K562 (cell line): ENCODE data around the gene TYRO3. TPM values are rescaled to one million over a fixed set of nuclear protein-coding genes. Genes with fewer than 3 reads are reported as not detected.

ENCODE experiments used
- CSDE1 ChIP-seq, 2 experiments: fragments of 450-650 bp; IDR thresholded peaks; 2 replicates each; pipeline ENCODE4 v1.6.1; 2016; ENCODE audit warnings: mild to moderate bottlenecking in 1 of 2
- EP400 ChIP-seq: fragments of 450-650 bp; IDR thresholded peaks from 2 replicates; pipeline ENCODE4 v1.6.1; 2017; ENCODE audit warnings: antibody characterized with exemption, mild to moderate bottlenecking, moderate library complexity
- ETV5 ChIP-seq: sonication (generic); formaldehyde crosslinking; IDR thresholded peaks from 2 replicates; pipeline ENCODE4 v1.4.0; 2020; ENCODE audit warnings: low read depth, mild to moderate bottlenecking, missing genetic modification reagents
- FOXK2 ChIP-seq, 2 experiments: fragments of 450-650 bp; IDR thresholded peaks in 1 of 2; conservative IDR thresholded peaks in 1 of 2; 2 replicates each; pipeline ENCODE4 v1.6.1; 2016; ENCODE audit warnings: low read depth in 2 of 2, mild to moderate bottlenecking in 1 of 2
- KAT8 ChIP-seq: fragments of 450-650 bp; IDR thresholded peaks from 2 replicates; pipeline ENCODE4 v1.6.1; 2016; ENCODE audit warnings: low read depth, mild to moderate bottlenecking
- KDM2B ChIP-seq: fragments of 250-450 bp; sonication (Bioruptor Pico); IDR thresholded peaks from 2 replicates; pipeline ENCODE4 v1.8.0; 2021; ENCODE audit warnings: mild to moderate bottlenecking, moderate library complexity
- RBM22 ChIP-seq: fragments of 200-400 bp; formaldehyde crosslinking; IDR thresholded peaks from 2 replicates; pipeline ENCODE4 v1.6.1; 2018; ENCODE audit warnings: low read length, low read depth; ENCODE audit not compliant: poor library complexity, severe bottlenecking
- SAFB2 ChIP-seq: fragments of 200-400 bp; formaldehyde crosslinking; IDR thresholded peaks from 2 replicates; pipeline ENCODE4 v1.6.1; 2018; ENCODE audit warnings: borderline replicate concordance, low read length, low read depth, moderate library complexity; ENCODE audit not compliant: severe bottlenecking
- SMAD4 ChIP-seq: fragments of 250-450 bp; sonication (Bioruptor Pico); conservative IDR thresholded peaks from 2 replicates; pipeline ENCODE4 v1.8.0; 2021; ENCODE audit warnings: inconsistent platforms, mild to moderate bottlenecking, moderate library complexity
- SMC3 ChIP-seq: conservative IDR thresholded peaks from 2 replicates; pipeline ENCODE4 v1.6.1; 2011; ENCODE audit warnings: low read depth, low read length, improper control_type of control experiment; ENCODE audit not compliant: insufficient read depth
- TFAM ChIP-seq: fragments of 250-450 bp; sonication (Bioruptor Pico); conservative IDR thresholded peaks from 2 replicates; pipeline ENCODE4 v1.5.0; 2021; ENCODE audit warnings: mild to moderate bottlenecking, moderate library complexity
- ZNF384 ChIP-seq: IDR thresholded peaks from 2 replicates; pipeline ENCODE4 v1.6.1; 2012; ENCODE audit warnings: low read depth, low read length, improper control_type of control experiment
- ZNF583 ChIP-seq: fragments of 250-450 bp; sonication (Bioruptor Pico); IDR thresholded peaks from 2 replicates; pipeline ENCODE4 v1.4.0; 2020
- polyA plus RNA-seq, 8 experiments: library from polyadenylated mRNA; depleted of rRNA in 4 of 8; stranded (reverse) in 5 of 8; unstranded in 3 of 8; fragments of >200 nt; fragmentation: Nextera tagmentation in 2 of 8; fragmentation: Illumina TruSeq in 1 of 8; extraction: Ambion mirVana in 2 of 8; extraction: Trizol in 1 of 8; gene quantifications; 2 replicates each; pipeline versions ENCODE4 v1.2.1 to v1.2.3, GENCODE V29; 2011 to 2014; ENCODE audit warnings: inconsistent platforms in 1 of 8, missing spikeins in 1 of 8
- total RNA-seq, 7 experiments: library from RNA; depleted of rRNA in 6 of 7; stranded (reverse); fragments of >200 nt in 6 of 7; fragmentation: Illumina TruSeq in 2 of 7; extraction: Trizol in 2 of 7; gene quantifications; 2 replicates each; pipeline versions ENCODE4 v1.2.1 to v1.2.3, GENCODE V29; 2011 to 2021; ENCODE audit warnings: low replicate concordance in 1 of 7
- TF ChIP-seq, protein P1 (sequence below): fragments of 250-450 bp; sonication (Bioruptor Pico); IDR thresholded peaks from 2 replicates; pipeline ENCODE4 v1.4.0; 2020; ENCODE audit warnings: borderline replicate concordance
- TF ChIP-seq, protein P2 (sequence below), 2 experiments: fragments of 450-650 bp in 1 of 2; sonication (generic) in 1 of 2; formaldehyde crosslinking in 1 of 2; IDR thresholded peaks in 1 of 2; conservative IDR thresholded peaks in 1 of 2; 2 replicates each; pipeline versions ENCODE4 v1.6.1 to v1.8.1; 2016 to 2023; ENCODE audit warnings: mild to moderate bottlenecking in 2 of 2, moderate library complexity in 2 of 2, inconsistent platforms in 1 of 2, missing genetic modification reagents in 1 of 2
- TF ChIP-seq, protein P3 (sequence below): fragments of 250-450 bp; sonication (Bioruptor Pico); IDR thresholded peaks from 2 replicates; pipeline ENCODE4 v1.5.0; 2020; ENCODE audit warnings: mild to moderate bottlenecking, borderline replicate concordance
- TF ChIP-seq, protein P4 (sequence below): sonication (generic); formaldehyde crosslinking; IDR thresholded peaks from 2 replicates; pipeline ENCODE4 v1.8.0; 2022; ENCODE audit warnings: missing genetic modification reagents, mild to moderate bottlenecking, borderline replicate concordance

The TYRO3 gene
- total and polyA plus RNA-seq, 9 of the 15 experiments (the other 6 are each of a cell fraction or from before 2014, with no cell fraction given) = 2.6 to 39.6 (median 18.6) TPM

DNA sequence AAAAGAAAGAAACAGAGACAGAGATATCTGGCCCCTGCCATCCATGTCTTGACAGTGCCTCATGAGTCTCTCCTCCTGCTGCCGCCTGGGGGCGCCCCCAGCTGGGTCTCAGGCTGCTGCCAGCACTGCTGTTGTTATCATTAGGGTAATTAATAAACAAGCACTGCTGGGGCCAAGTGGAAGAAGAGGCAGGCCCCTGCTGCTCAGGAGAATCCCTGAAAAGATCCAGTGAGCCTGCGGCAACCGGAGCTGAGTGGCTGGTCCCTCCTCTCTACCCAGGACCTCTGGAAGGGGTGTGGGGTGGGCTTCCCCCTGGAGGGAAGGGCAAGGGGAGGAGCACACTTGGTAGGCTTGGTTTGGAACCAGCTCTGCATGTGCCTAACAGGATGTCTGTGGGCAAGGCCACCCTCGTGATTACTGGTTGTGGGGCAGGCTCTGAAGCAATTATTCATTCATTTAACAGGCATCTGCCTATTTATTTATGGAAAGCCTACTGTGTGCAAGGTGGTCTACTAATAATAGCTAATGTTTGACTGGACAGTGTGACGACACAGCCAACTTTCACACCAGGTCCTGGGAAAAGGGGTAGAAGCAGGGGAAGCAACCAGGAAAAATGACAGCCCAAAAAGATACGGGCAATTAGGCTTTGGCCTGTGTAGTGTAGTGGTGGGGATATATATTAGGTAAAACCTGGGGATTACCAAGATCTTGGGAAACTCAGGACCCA, 1.2 kb upstream of the TYRO3 start (continued):
- TF ChIP-seq KAT8 (no peak), KDM2B (CRISPR knock-in tag) (no peak), ETV5 (no peak), SAFB2 (no peak), TFAM (CRISPR knock-in tag) (no peak), SMC3 (peak; percentile 83), EP400 (no peak), FOXK2 (conservative IDR thresholded peaks at IDR 0.05 in 1 of 2, IDR thresholded peaks at IDR 0.05 in 1 of 2; ENCODE audit: low read depth in 2 of 2) (peak; percentile 82 to 90), SMAD4 (CRISPR knock-in tag) (peak; percentile 18; the same call in 1 of the 2 replicates), CSDE1 (IDR thresholded peaks at IDR 0.05) (no peak), ZNF583 (CRISPR knock-in tag) (no peak), RBM22 (no peak), ZNF384 (peak; percentile 48)
- TF ChIP-seq, protein P1, sequence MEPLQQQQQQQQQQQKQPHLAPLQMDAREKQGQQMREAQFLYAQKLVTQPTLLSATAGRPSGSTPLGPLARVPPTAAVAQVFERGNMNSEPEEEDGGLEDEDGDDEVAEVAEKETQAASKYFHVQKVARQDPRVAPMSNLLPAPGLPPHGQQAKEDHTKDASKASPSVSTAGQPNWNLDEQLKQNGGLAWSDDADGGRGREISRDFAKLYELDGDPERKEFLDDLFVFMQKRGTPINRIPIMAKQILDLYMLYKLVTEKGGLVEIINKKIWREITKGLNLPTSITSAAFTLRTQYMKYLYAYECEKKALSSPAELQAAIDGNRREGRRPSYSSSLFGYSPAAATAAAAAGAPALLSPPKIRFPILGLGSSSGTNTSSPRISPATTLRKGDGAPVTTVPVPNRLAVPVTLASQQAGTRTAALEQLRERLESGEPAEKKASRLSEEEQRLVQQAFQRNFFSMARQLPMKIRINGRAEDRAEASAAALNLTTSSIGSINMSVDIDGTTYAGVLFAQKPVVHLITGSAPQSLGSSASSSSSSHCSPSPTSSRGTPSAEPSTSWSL (CRISPR knock-in tag) = no peak
- TF ChIP-seq, protein P2, sequence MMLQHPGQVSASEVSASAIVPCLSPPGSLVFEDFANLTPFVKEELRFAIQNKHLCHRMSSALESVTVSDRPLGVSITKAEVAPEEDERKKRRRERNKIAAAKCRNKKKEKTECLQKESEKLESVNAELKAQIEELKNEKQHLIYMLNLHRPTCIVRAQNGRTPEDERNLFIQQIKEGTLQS (IDR thresholded peaks at IDR 0.05) = no peak
- TF ChIP-seq, protein P2 (CRISPR knock-in tag; conservative IDR thresholded peaks at IDR 0.05) = no peak
- TF ChIP-seq, protein P3, sequence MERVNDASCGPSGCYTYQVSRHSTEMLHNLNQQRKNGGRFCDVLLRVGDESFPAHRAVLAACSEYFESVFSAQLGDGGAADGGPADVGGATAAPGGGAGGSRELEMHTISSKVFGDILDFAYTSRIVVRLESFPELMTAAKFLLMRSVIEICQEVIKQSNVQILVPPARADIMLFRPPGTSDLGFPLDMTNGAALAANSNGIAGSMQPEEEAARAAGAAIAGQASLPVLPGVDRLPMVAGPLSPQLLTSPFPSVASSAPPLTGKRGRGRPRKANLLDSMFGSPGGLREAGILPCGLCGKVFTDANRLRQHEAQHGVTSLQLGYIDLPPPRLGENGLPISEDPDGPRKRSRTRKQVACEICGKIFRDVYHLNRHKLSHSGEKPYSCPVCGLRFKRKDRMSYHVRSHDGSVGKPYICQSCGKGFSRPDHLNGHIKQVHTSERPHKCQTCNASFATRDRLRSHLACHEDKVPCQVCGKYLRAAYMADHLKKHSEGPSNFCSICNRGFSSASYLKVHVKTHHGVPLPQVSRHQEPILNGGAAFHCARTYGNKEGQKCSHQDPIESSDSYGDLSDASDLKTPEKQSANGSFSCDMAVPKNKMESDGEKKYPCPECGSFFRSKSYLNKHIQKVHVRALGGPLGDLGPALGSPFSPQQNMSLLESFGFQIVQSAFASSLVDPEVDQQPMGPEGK (CRISPR knock-in tag) = no peak
- TF ChIP-seq, protein P4, sequence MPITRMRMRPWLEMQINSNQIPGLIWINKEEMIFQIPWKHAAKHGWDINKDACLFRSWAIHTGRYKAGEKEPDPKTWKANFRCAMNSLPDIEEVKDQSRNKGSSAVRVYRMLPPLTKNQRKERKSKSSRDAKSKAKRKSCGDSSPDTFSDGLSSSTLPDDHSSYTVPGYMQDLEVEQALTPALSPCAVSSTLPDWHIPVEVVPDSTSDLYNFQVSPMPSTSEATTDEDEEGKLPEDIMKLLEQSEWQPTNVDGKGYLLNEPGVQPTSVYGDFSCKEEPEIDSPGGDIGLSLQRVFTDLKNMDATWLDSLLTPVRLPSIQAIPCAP (CRISPR knock-in tag) = no peak
